Fibroblast of gingiva (primary cell): Measurements from ENCODE around the gene PHTF1.

Source experiments
- DNase-seq: peaks from one replicate; pipeline ENCODE4 v3.0.0-alpha.2; 2011; ENCODE audit warnings: low read depth

Gene PHTF1

DNA sequence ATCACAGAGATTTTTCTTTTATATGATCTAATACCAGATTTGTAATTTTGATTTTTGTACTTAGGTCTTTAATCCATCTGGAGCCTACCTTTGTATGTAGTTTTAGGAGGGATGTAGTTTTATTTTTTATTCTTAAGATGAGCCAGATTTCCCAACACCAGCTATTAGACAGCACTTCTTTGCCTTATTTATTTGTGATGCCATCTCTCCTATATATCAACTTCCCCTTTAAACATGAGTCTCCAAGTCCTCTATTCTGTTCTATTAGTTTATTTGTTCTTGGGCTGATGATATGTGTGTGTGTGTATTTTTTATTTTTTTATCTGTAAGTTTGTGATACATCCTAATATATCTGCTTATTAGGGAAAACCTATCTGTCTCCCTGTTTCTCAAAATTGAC, 94.2 kb downstream of the PHTF1 start:
- DNase-seq: no peak

GRCh38 chr1:113663165-113663951, 95.9 kb downstream of the PHTF1 start:
- peak; percentile 22 for DNase-seq

- no peak for DNase-seq
Measured at GRCh38 chr1:113662101-113662500, 97.2 kb downstream of the PHTF1 start.

DNA sequence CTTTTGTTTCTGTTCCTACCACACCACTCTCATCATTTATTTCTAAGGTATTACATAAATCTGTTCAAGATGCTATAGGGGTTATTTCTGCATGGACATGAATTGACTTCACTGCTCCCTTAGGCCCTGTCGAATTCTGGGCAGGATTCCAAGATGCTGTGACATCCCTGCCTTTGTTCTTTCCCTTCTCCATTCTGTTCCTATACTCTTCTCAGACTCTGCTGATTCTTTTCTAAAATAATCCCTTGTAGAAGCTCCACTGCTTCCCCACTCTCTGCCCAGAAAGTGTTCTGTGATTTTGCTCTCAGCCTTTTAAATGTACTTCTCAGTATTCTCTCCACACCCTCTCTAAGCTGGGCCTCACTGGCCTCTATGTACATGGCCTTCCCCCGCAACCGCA, 99.2 kb downstream of the PHTF1 start:
- no peak for DNase-seq

GRCh38 chr1:113659556-113659955, 99.7 kb downstream of the PHTF1 start:
- DNase-seq: no peak

- no peak for DNase-seq
Measured at GRCh38 chr1:113659035-113659434, 100.3 kb downstream of the PHTF1 start.

DNA sequence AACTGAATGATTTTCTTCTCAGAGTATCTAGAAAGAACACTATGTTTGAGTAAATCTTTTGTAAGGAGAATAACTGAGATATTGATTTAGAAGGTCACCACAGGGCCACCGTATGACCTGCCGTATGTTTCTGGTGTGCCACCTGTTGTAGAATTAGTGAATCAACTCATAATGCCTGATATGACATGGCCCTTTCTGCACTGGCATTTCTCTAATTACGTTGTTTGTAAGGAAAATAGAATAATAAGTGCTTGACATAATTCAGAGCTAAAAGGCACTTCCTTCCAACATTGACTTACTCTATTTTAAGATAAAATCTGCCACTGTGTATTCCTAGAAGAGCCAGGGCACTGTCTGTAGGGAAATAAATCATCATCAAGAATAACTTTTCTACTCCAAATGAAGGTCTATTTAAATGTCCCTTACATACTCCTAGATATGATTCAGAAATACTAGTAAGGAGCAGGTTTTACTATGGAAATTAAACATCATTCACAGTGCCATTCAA, 101.7 kb downstream of the PHTF1 start:
- no peak for DNase-seq

DNA sequence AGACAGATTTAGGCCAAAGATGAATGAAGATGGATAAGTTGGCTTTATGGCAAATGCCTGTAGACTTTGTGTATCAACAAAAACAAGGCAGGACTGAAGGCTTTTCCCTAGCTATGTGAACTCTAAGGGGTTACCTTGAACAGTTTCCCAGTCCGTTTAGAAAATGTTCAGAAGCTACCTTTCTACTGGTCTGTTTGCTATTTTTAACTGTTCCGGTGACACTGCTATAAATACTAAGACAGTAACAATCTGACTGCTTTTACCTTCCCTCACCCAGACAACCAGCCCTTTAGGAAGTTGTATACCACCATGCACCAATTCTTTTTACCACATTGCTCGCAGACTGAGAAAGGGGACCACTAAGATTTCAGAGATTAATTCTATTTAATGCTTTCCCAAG, 102.2 kb downstream of the PHTF1 start:
- no peak for DNase-seq

GRCh38 chr1:113654883-113655282, 104.4 kb downstream of the PHTF1 start:
- no peak for DNase-seq

DNA sequence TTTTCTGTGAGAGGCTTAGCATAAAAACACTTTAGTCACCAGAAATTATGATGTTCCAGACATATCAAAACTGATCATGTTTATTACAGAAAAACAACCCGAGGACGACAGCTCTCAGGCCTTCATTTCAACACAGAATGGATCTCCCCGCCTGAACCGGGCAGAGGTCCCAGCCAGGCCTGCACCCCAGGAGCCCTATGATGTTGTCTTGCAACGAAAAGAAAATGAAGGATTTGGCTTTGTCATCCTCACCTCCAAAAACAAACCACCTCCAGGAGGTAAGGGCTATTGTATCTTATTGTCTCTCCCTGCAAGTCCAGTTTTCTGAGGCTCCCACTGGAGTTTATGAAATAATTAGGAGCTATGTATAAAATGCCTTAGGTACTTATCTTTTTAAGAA, 105.5 kb downstream of the PHTF1 start:
- DNase-seq: no peak

GRCh38 chr1:113652771-113653170, 106.5 kb downstream of the PHTF1 start:
- DNase-seq: no peak

GRCh38 chr1:113648478-113648877, 110.8 kb downstream of the PHTF1 start:
- DNase-seq: no peak

GRCh38 chr1:113647164-113647563, 112.1 kb downstream of the PHTF1 start:
- DNase-seq: no peak
